HepG2 (cell line): ENCODE data around the gene AKAP9. TPM values are rescaled to one million over a fixed set of nuclear protein-coding genes. Genes with fewer than 3 reads are reported as not detected.

Experiments used
- AGO1 ChIP-seq: fragments of 200-400 bp; formaldehyde crosslinking; IDR thresholded peaks from 2 replicates; pipeline ENCODE4 v1.6.1; 2017; ENCODE audit warnings: mild to moderate bottlenecking, low read depth, low read length, moderate library complexity; ENCODE audit not compliant: poor library complexity, severe bottlenecking
- CSRNP1 ChIP-seq: sonication (generic); formaldehyde crosslinking; IDR thresholded peaks from 2 replicates; pipeline ENCODE4 v1.8.1; 2023; ENCODE audit warnings: mild to moderate bottlenecking, missing genetic modification reagents
- DMAP1 ChIP-seq: IDR thresholded peaks from 2 replicates; pipeline ENCODE4 v1.6.1; 2016
- ELF1 ChIP-seq: sonication (generic); formaldehyde crosslinking; IDR thresholded peaks from 2 replicates; pipeline ENCODE4 v1.4.0; 2020; ENCODE audit warnings: missing genetic modification reagents
- FOXJ3 ChIP-seq: sonication (generic); formaldehyde crosslinking; IDR thresholded peaks from 2 replicates; pipeline ENCODE4 v1.4.0; 2020; ENCODE audit warnings: missing genetic modification reagents, mild to moderate bottlenecking, borderline replicate concordance
- GABPB1 ChIP-seq: IDR thresholded peaks from 2 replicates; pipeline ENCODE4 v1.6.1; 2016; ENCODE audit warnings: mild to moderate bottlenecking, missing genetic modification reagents, moderate library complexity, missing compliant biosample characterization
- GATAD1 ChIP-seq: IDR thresholded peaks from 2 replicates; pipeline ENCODE4 v1.6.1; 2016; ENCODE audit warnings: missing genetic modification reagents, missing compliant biosample characterization
- HOXD1 ChIP-seq: sonication (generic); formaldehyde crosslinking; IDR thresholded peaks from 2 replicates; pipeline ENCODE4 v1.5.0; 2020; ENCODE audit warnings: missing genetic modification reagents
- MEF2D ChIP-seq: sonication (generic); formaldehyde crosslinking; IDR thresholded peaks from 2 replicates; pipeline ENCODE4 v1.5.1; 2020; ENCODE audit warnings: mild to moderate bottlenecking, missing genetic modification reagents
- NCOA2 ChIP-seq: sonication (generic); formaldehyde crosslinking; IDR thresholded peaks from 2 replicates; pipeline ENCODE4 v1.8.0; 2022; ENCODE audit warnings: inconsistent platforms
- NFE2L2 ChIP-seq: fragments of 150-350 bp; IDR thresholded peaks from 2 replicates; pipeline ENCODE4 v1.6.1; 2014; ENCODE audit warnings: low read length
- NR1H2 ChIP-seq: sonication (generic); formaldehyde crosslinking; IDR thresholded peaks from 2 replicates; pipeline ENCODE4 v1.8.1; 2022; ENCODE audit warnings: low read depth, missing genetic modification reagents, borderline replicate concordance
- NR2F6 ChIP-seq, 2 experiments: IDR thresholded peaks; 2 replicates each; pipeline ENCODE4 v1.6.1; 2016; ENCODE audit warnings: antibody characterized with exemption in 1 of 2, mild to moderate bottlenecking in 1 of 2
- PHF21A ChIP-seq: sonication (generic); formaldehyde crosslinking; IDR thresholded peaks from 2 replicates; pipeline ENCODE4 v1.5.0; 2020; ENCODE audit warnings: mild to moderate bottlenecking, missing genetic modification reagents
- PRPF4 ChIP-seq: fragments of 200-400 bp; formaldehyde crosslinking; IDR thresholded peaks from 2 replicates; pipeline ENCODE4 v1.6.1; 2016; ENCODE audit warnings: low read length, low read depth; ENCODE audit not compliant: poor library complexity, severe bottlenecking
- SIN3A ChIP-seq: IDR thresholded peaks from 2 replicates; pipeline ENCODE4 v1.6.1; 2011; ENCODE audit warnings: low read depth, mild to moderate bottlenecking, control low read depth, low read length, borderline replicate concordance
- SP1 ChIP-seq, 2 experiments: fragments of 450-650 bp in 1 of 2; sonication (generic) in 1 of 2; formaldehyde crosslinking in 1 of 2; IDR thresholded peaks; 2 replicates each; pipeline versions ENCODE4 v1.4.0 to v1.6.1; 2016 to 2020; ENCODE audit warnings: missing genetic modification reagents in 1 of 2
- YEATS4 ChIP-seq: sonication (generic); formaldehyde crosslinking; IDR thresholded peaks from 2 replicates; pipeline ENCODE4 v1.4.0; 2020; ENCODE audit warnings: missing genetic modification reagents, borderline replicate concordance
- ZC3H4 ChIP-seq: sonication (generic); formaldehyde crosslinking; IDR thresholded peaks from 2 replicates; pipeline ENCODE4 v1.4.0; 2020; ENCODE audit warnings: missing genetic modification reagents, borderline replicate concordance
- ZNF333 ChIP-seq: sonication (generic); formaldehyde crosslinking; IDR thresholded peaks from 2 replicates; pipeline ENCODE4 v1.4.0; 2020; ENCODE audit warnings: mild to moderate bottlenecking, missing genetic modification reagents, borderline replicate concordance
- ZNF501 ChIP-seq: sonication (generic); formaldehyde crosslinking; IDR thresholded peaks from 2 replicates; pipeline ENCODE4 v1.5.1; 2020; ENCODE audit warnings: mild to moderate bottlenecking, moderate library complexity, missing genetic modification reagents
- ZNF605 ChIP-seq: sonication (generic); formaldehyde crosslinking; IDR thresholded peaks from 2 replicates; pipeline ENCODE4 v1.8.0; 2022; ENCODE audit warnings: mild to moderate bottlenecking, missing genetic modification reagents
- ZNF761 ChIP-seq: sonication (generic); formaldehyde crosslinking; conservative IDR thresholded peaks from 2 replicates; pipeline ENCODE4 v1.4.0; 2020; ENCODE audit warnings: mild to moderate bottlenecking, missing genetic modification reagents
- ZNF83 ChIP-seq: sonication (generic); formaldehyde crosslinking; IDR thresholded peaks from 2 replicates; pipeline ENCODE4 v1.4.0; 2020; ENCODE audit warnings: missing genetic modification reagents, mild to moderate bottlenecking, borderline replicate concordance
- ZNF850 ChIP-seq: sonication (generic); formaldehyde crosslinking; conservative IDR thresholded peaks from 2 replicates; pipeline ENCODE4 v1.9.0; 2021; ENCODE audit warnings: mild to moderate bottlenecking, missing genetic modification reagents
- polyA plus RNA-seq, 8 experiments: library from polyadenylated mRNA; depleted of rRNA in 3 of 8; stranded (reverse) in 7 of 8; unstranded in 1 of 8; fragments of >200 nt; fragmentation: Illumina TruSeq in 4 of 8; extraction: Trizol in 4 of 8; gene quantifications; 2 replicates each; pipeline versions ENCODE4 v1.2.1 to v1.2.3, GENCODE V29; 2011 to 2016; ENCODE audit warnings: low read depth in 4 of 8, missing spikeins in 1 of 8, mixed read lengths in 1 of 8; ENCODE audit not compliant: insufficient read depth in 1 of 8
- total RNA-seq, 5 experiments: library from RNA; depleted of rRNA; stranded (reverse); fragments of >200 nt; fragmentation: Illumina TruSeq; extraction: Trizol; gene quantifications; 2 replicates each; pipeline ENCODE4 v1.2.3, GENCODE V29; 2016; ENCODE audit warnings: low read depth in 1 of 5
- TF ChIP-seq, protein P1 (sequence below): sonication (generic); formaldehyde crosslinking; IDR thresholded peaks from 2 replicates; pipeline ENCODE4 v1.4.0; 2020; ENCODE audit warnings: missing genetic modification reagents, mild to moderate bottlenecking, borderline replicate concordance

Gene AKAP9
- total and polyA plus RNA-seq, 2 of the 13 experiments (the other 11 are each of a cell fraction or from before 2014, with no cell fraction given) = 27.6 to 33.1 TPM

- TF ChIP-seq ZNF333 (CRISPR knock-in tag) (peak; percentile 81), GATAD1 (CRISPR knock-in tag) (peak; percentile 78), ZNF850 (0 out of 2 replicates have a peak, but pooled peaks have one; percentile 78), PRPF4 (no peak), SIN3A (peak; percentile 53; the same call in 1 of the 2 replicates), NR2F6 (IDR thresholded peaks at IDR 0.05) (no peak), NR2F6 (CRISPR knock-in tag; IDR thresholded peaks at IDR 0.05) (peak; percentile 79), ZC3H4 (no peak), NFE2L2 (no peak), CSRNP1 (CRISPR knock-in tag) (no peak), MEF2D (peak; percentile 39; the same call in 1 of the 2 replicates), DMAP1 (CRISPR knock-in tag) (peak; percentile 79; the same call in 1 of the 2 replicates), AGO1 (peak; percentile 80), ZNF501 (CRISPR knock-in tag) (peak; percentile 54; the same call in 1 of the 2 replicates), ELF1 (peak; percentile 47), NR1H2 (CRISPR knock-in tag) (no peak), GABPB1 (CRISPR knock-in tag) (peak; percentile 90), FOXJ3 (CRISPR knock-in tag) (no peak), SP1 (IDR thresholded peaks at IDR 0.05) (no peak), SP1 (CRISPR knock-in tag; IDR thresholded peaks at IDR 0.05) (0 out of 2 replicates have a peak, but pooled peaks have one; percentile 19), ZNF83 (CRISPR knock-in tag) (no peak; the same call in 1 of the 2 replicates), NCOA2 (CRISPR knock-in tag) (peak; percentile 57), HOXD1 (CRISPR knock-in tag) (0 out of 2 replicates have a peak, but pooled peaks have one; percentile 19), ZNF605 (peak; percentile 80), YEATS4 (CRISPR knock-in tag) (peak; percentile 88; the same call in 1 of the 2 replicates), ZNF761 (CRISPR knock-in tag) (peak; percentile 50; the same call in 1 of the 2 replicates), PHF21A (CRISPR knock-in tag) (peak; percentile 52; the same call in 1 of the 2 replicates)
- TF ChIP-seq, protein P1, sequence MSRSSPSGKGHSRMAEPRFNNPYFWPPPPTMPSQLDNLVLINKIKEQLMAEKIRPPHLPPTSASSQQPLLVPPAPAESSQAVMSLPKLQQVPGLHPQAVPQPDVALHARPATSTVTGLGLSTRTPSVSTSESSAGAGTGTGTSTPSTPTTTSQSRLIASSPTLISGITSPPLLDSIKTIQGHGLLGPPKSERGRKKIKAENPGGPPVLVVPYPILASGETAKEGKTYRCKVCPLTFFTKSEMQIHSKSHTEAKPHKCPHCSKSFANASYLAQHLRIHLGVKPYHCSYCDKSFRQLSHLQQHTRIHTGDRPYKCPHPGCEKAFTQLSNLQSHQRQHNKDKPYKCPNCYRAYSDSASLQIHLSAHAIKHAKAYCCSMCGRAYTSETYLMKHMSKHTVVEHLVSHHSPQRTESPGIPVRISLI (CRISPR knock-in tag) = 0 out of 2 replicates have a peak, but pooled peaks have one; percentile 22
Observed at GRCh38 chr7:91940572-91941341, at the start of gene AKAP9 (continued).
